Left hindlimb (tissue), 1 donor: Measurements from ENCODE around the gene RRP9.

ENCODE experiments used
- DNase-seq: peaks from one replicate; pipeline ENCODE4 v3.0.0-alpha.2; 2018

RRP9 gene

DNA sequence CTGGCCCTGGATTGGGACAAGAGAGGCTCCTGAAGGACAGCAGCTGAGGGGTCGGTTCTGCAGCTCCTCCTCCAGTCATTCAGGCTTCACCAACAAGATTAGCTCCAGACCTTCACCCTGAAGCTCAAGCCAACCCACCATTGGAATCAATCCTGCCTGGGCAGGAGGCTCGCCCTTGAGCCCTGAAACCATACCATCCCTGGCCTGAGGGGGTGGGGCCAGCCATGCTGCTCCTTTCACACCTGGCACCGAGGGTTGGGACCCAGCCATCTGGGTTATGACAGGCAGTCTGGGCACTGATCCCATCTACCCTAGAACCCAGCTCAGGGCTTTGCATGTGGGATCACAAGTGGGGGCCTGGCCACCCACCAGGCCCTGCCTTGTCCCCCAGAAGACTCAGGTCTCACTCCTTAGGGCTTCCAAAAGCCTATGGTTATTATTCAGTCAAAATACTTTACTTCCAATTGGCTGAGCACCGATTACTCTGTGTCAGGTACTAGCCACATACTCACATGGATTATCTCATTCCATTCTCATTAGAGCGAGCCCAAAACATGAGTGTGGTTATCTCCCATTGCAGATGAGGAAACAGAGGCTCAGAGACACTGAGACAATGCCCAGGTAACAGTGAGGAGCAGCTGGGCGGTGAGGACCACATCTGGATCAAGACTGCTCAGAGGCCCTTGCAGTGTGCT lies 29.0 kb upstream of the RRP9 start:
- DNase-seq = no peak

DNA sequence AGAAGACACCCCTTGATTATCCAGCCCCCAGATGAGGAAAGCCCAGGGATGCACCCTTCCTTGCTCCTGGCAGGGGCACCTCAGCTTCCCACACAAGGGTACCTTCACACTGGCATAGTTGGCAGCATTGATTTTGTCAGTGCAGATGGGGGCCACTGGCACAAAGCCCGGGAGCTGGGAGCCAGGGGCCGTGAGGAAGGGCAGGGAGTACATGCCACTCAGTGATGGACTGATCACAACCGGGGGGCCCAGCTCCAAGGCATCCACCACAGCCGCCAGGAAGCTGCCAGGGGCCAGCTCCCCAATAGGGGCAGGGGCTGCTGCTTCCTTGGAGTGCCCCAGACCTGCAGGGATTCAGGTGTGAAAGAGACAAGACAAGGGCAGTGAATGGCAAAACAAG lies 28.1 kb upstream of the RRP9 start:
- no peak for DNase-seq

- no peak for DNase-seq
Observed at GRCh38 chr3:51968883-51969678, 27.4 kb upstream of the RRP9 start.

GRCh38 chr3:51968170-51968775 lies 26.6 kb upstream of the RRP9 start:
- DNase-seq = peak; percentile 59

DNA sequence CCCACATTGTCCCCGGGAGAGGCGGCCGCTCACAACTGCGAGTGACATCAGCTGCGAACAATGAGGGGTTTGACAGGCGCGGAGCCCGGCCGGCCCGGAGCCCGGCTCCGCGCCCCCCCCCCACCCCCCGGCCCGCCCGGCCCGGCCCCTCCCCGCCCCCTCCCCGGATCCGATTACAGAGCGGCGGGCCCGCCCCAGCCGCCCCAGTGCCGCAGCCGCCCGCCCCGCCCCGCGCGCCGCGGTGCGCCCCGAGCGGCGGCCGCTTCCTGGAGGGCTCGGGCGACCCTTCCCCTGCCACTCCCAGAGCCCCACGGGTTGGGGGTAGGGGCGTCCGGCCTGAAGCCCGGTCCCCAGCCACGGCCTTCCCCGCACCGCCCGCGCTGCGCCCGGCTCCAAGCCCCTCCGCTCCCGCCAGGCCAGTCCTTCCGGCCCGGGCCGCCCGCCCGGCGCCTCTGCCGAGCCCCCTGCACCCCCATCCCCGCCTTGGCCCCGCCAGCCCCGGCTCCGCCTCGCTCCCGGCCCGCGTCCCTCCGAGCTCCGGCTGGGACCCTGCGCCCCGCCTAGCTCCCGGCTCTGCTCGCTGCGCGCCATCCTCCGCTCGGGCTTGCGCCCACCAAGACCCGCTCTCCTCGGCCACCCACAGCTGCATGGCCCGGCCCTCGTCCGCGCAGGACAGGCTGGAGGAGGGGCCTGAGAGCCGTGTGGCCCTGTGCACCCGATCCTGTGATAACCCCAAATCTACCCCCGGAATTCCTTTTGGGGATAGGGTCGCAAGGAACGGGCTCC lies 25.9 kb upstream of the RRP9 start, which contains the start of gene PCBP4:
TSS of gene PCBP4 (minus strand) at position 71 of the 786 bp plus-strand sequence. CDS start 6,214 bp downstream, outside the sequence.
- peak; percentile 82 for DNase-seq

DNA sequence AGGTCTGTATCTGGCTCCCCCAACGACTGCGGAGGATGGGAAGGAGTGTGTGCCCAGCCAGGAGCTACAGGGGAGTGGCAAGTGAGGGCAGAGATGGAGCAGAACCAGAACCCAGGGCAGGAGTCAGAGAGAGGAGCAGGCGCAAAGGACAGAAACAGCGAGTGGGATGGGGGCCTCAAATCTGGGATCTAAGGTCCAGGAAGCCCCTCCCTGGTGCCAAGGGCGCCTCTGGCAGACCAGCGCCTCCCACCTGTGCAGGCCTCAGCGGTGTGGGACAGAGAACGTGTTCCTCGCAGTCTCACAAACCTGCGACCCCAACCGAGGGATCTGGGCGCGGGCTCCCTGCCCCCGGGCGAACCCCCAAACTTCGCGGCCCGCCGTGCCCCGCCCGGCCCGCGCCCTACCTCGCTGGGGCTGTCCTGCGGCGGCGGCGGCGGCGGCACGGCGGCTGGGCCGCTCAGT lies 25.2 kb upstream of the RRP9 start:
- DNase-seq = no peak

DNA sequence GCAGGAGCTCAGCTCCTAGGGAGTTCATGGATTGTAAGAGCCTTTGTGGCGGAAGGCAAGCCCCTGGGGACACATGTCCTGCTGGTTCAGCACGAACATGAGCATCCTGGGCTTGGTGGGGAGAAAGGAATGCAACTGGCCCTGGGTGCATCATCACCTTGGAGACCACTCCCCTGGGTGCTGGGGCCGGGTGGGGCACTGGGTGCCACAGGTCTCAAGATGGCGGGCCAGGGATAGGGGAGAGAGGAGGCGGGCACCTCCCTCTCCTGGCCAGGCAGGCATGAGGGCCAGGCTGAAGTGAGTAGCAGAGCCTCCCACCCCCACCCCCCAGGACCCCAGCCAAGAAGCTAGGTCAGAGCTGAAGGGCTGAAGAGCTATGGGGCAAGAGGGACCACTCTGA lies 24.8 kb upstream of the RRP9 start:
- DNase-seq = no peak

GRCh38 chr3:51966016-51966415 lies 24.3 kb upstream of the RRP9 start:
- DNase-seq = no peak

DNA sequence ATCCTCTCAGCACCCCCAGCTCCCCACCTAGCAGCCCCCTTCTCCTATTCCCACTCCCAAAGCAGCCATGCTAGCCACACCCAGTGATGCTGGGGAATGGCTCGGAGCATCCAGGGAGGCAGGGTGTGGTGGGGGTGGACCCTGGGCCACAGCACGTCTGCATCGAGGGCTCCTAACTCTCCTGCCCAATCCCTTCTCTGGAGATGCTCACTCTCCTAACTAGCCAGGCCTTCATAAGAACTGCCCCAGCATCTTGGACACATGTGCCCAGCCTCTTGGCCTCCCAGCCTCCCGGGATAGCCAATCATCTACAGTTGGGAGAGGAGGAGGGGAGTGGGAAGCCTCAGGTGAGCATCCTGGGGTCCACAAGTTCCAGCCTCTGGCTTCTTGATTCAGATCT lies 22.8 kb upstream of the RRP9 start:
- DNase-seq = no peak

GRCh38 chr3:51963951-51964451 lies 22.3 kb upstream of the RRP9 start:
- DNase-seq = peak; percentile 69

DNA sequence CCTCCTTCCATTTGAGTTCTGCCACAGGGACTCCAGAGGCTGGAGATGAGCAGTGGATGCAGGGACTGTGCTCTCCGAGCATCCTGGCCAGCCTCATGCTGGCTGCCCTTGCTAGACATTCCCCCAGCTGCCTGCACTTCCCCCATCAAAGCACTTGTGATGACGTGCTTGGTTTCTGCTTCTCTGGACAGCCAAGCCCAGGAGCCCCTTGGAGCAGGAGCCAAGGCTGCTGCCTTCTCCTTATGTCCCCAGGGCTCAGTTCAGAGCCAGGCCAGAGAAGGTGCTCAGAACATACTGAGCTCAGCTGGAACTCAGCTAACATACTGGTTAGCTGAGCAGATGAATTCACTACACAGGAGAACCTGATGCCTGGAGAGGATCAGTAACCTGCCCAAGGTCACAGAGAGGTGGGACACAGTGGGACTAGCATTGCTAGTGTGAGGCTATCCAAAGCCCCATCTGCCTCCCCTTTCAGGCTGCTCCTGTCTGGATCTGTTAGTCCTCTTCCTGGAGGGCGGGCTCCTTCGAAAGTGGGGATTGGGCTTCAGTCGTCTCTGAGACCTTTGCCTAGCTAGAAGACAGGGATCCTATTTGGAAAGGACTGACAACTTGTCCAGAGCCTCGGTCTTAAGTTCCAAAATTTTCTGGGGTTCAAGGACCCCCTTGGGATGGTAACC lies 21.3 kb upstream of the RRP9 start:
- DNase-seq = no peak

DNA sequence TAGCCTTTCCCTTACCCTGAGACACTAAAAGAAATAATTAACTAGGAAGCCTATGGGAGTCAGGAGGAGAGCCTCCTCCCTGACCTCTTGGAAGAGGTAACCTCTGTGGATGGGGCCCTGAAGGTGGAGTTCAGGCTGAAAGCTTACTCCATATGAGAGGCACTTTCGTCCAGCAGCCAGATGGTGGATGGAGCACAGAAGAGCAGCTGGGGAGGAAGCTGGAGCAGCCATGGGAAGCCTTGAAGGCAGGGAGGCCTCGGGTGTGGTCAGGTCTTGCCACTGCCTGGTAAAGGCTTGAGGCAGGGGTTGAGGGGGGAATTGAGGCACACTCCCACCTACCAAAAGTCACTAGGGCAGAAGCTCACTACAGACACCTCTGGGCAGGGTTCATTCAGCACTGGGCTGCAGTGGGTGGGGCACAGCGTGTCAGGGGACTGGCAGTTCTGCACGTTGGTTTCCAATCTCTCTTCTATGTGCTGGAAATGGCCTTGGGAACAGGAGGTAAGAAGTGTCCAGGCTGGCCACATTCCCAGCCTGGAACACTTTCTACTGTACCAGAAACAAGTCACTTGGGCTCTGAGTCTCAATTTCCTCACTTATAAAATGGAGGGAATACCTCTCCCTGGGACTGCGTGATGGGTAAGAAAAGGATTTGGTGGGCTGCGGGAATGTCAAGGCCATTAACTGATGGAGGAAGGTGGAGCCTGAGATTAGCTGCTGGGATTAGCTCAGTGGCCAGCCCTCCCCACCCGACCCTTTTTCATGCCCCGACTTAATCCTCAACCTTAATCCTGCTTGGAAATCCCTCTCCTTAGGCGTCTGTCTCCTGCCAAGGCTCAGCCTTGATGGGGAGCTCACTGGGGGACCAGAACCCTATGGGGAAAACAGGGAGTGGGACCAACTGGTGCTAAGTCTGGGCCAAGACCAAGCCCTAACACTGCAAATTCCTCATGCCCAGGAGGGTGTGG lies 20.2 kb upstream of the RRP9 start:
- DNase-seq = no peak

- no peak for DNase-seq
Observed at GRCh38 chr3:51961011-51961410, 19.3 kb upstream of the RRP9 start.

DNA sequence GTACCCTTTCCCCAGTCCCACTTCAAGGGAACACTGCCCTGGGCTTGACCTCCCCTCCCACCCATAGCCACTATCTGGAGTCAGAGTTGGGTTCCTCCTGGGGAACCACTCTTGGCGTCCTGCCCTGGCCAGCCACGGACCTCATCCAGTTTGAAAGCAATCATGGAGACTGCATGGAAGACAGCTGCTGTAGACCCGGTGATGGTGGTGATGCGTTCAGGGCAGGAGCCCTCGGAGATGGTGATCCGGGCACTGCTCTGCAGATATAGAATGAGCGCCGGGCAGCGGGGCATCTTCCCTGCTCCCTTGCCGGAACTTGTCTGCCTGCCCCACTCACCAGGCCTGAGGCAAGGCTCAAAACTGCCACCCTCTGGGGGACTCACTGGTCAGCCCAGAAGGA lies 18.7 kb upstream of the RRP9 start:
- no peak for DNase-seq

GRCh38 chr3:51959651-51960050 lies 17.9 kb upstream of the RRP9 start:
- DNase-seq = no peak

- no peak for DNase-seq
Observed at GRCh38 chr3:51958603-51959521, 17.2 kb upstream of the RRP9 start.

DNA sequence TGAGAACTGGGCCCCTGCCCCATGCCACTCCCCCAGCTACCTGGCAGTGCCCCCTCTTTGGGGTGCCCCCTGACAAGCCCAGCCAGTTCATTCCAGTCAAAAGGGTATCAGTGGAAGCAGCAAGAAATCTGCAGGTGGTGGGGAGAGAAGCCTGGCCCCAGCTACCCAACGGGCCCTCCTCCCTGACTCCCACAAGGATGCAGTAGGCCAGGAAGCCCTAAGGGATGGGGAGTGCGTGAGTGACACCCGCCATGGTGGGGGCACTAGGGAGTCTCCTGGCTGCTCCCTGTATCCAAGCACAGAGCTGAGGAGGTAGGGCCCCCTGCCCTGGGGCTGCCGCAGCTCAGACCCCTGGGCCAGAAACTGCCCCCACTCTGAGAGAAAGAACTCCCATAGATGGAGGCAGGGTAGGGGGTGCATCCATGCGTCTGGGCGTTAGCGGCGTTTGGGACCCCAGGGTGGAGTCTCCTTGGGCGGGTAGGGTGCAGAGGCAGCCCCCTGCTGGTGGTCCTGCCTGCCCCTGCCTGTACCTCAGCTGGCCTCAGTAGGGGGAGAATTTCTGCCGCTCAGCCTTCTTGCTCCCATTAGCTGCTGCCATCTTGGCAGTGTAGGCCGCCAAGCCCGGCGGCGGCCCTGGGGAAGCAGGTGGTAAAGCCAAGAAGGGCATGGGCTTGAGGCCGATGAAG lies 16.0 kb upstream of the RRP9 start:
- no peak for DNase-seq

GRCh38 chr3:51955893-51956770 lies 14.4 kb upstream of the RRP9 start:
- DNase-seq = peak; percentile 75
